Lower leg skin (tissue), 3 donors: Measurements from ENCODE around the gene BAZ1B.

Experiments
- POLR2A ChIP-seq, 2 donors: fragments of 450-650 bp; IDR thresholded peaks; one replicate each; pipeline ENCODE4 v1.6.1; 2016 to 2017; ENCODE audit warnings: antibody characterized with exemption in 2 of 2, mild to moderate bottlenecking in 1 of 2, moderate library complexity in 1 of 2
- TF ChIP-seq, protein P1 (sequence below), 3 donors: fragments of 450-650 bp; IDR thresholded peaks; one replicate each; pipeline ENCODE4 v1.5.1; 2016; ENCODE audit warnings: antibody characterized with exemption in 3 of 3, mild to moderate bottlenecking in 3 of 3, moderate library complexity in 2 of 3

DNA sequence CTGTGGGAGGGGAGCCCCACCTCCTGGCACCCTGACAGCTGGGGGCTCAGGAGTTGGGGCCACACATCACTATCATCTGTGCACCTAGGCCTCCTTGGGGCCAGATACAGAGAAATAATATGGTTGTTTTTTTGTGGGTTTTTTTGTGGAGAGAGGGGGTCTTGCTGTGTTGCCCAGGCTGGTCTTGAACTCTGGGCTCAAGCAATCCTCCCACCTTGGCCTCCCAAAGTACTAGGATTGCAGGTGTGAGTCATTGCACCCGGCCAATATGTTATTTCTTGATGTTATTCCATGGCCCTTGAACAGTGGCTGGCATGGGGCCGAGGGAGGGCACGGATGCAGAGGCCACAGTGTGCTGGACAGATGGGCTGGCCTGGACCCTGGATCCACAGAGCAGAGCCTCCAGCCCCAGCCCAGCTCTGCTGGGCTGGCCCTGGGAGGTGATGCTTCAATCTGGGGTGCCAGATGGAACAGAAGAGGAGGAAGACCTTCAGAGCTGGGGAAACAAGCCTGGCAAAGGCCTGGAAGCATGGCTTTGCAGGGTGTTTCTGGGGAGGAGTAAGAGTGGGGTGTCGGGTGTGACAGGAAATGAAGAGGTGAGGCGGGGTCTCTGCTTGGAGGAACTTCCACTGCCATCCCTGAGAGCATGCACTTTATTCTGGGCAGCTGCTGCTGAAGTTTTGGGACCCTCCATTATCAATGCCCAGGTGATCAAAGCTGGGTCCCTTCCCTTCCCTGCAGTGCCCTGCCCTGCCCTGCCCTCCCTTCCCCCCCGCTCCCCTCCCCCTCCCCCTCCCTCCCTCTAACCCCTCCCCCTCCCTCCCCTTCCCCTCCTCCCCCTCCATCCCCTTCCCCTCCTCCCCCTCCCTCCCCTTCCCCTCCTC, 92.2 kb downstream of the BAZ1B start:
- TF ChIP-seq, protein P1, sequence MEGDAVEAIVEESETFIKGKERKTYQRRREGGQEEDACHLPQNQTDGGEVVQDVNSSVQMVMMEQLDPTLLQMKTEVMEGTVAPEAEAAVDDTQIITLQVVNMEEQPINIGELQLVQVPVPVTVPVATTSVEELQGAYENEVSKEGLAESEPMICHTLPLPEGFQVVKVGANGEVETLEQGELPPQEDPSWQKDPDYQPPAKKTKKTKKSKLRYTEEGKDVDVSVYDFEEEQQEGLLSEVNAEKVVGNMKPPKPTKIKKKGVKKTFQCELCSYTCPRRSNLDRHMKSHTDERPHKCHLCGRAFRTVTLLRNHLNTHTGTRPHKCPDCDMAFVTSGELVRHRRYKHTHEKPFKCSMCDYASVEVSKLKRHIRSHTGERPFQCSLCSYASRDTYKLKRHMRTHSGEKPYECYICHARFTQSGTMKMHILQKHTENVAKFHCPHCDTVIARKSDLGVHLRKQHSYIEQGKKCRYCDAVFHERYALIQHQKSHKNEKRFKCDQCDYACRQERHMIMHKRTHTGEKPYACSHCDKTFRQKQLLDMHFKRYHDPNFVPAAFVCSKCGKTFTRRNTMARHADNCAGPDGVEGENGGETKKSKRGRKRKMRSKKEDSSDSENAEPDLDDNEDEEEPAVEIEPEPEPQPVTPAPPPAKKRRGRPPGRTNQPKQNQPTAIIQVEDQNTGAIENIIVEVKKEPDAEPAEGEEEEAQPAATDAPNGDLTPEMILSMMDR (IDR thresholded peaks at IDR 0.05): no peak
- no peak for TF ChIP-seq POLR2A (IDR thresholded peaks at IDR 0.05)
